Activated CD8-positive, alpha-beta T cell treated with anti-CD3 and anti-CD28 coated beads for 36 hours (primary cell): ENCODE measurements around the gene MCF2L. TPM values are rescaled to one million over a fixed set of nuclear protein-coding genes. Genes with fewer than 3 reads are reported as not detected.

Experiments used
- ATAC-seq: fragments of 200-7000 bp; cut with Tn5 transposase; one replicate; pipeline ENCODE4 v1.10.0; 2021; ENCODE audit warnings: mild to moderate bottlenecking, moderate library complexity
- CTCF ChIA-PET: fragments of 350-600 bp; sonication (Branson Sonifier 250); formaldehyde crosslinking; loops from one replicate; lab custom pipeline; 2021; ENCODE audit warnings: antibody characterized with exemption; lab: Charles Lee
- POLR2A ChIA-PET: fragments of 350-600 bp; sonication (Branson Sonifier 250); formaldehyde crosslinking; loops from one replicate; lab custom pipeline; 2021; ENCODE audit warnings: antibody characterized with exemption; lab: Charles Lee
- DNase-seq: peaks from one replicate; pipeline ENCODE4 v3.0.0-alpha.2; 2020
- H3K27ac Mint-ChIP-seq: one replicate; pipeline ENCODE4 v1.8.0; 2021; ENCODE audit warnings: mild to moderate bottlenecking, mixed read lengths
- H3K27me3 Mint-ChIP-seq: one replicate; pipeline ENCODE4 v1.8.0; 2021; ENCODE audit warnings: mixed read lengths
- H3K36me3 Mint-ChIP-seq: one replicate; pipeline ENCODE4 v1.8.0; 2021; ENCODE audit warnings: low read depth, mixed read lengths
- H3K4me1 Mint-ChIP-seq: one replicate; pipeline ENCODE4 v1.8.0; 2021; ENCODE audit warnings: low read depth, mixed read lengths
- H3K4me3 Mint-ChIP-seq: one replicate; pipeline ENCODE4 v1.8.0; 2021; ENCODE audit warnings: mild to moderate bottlenecking, moderate library complexity, mixed read lengths
- H3K9me3 Mint-ChIP-seq: one replicate; pipeline ENCODE4 v1.8.0; 2021; ENCODE audit warnings: mixed read lengths
- CTCF ChIP-seq: fragments of 200-600 bp; IDR thresholded peaks from one replicate; pipeline ENCODE4 v1.8.0; 2022; ENCODE audit warnings: antibody characterized with exemption, mild to moderate bottlenecking
- intact Hi-C: fragments of 100-400 bp; cut with micrococcal nuclease; formaldehyde crosslinking; loops from one replicate; pipeline ENCODE4 v1.10.0; 2022
- total RNA-seq, 2 experiments: library from RNA; stranded (reverse); gene quantifications; one replicate each; pipeline ENCODE4 v1.2.3, GENCODE V29; 2021

Gene MCF2L
- total RNA-seq, 2 experiments from 2014 or later = 7.6 to 8.9 TPM

DNA sequence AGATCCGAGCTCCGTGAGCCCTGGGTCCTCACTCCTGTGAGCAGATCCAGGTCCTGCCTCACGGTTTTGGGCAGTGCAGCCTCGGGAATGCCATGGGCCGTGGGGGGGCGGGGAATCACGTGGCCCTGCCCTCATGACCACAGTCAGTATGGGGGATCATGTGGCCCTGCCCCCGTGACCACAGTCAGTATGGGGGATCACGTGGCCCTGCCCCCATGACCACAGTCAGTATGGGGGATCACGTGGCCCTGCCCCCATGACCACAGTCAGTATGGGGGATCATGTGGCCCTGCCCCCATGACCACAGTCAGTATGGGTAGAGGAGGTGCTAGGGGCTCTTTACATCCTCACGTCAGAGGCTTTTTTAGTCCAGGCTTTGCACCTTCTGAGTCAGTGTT lies 72.3 kb downstream of the MCF2L start:
- no peak for TF ChIP-seq CTCF
- intact Hi-C loops = no loop called here
- Mint-ChIP-seq H3K4me3 (no peak overlapping the region), H3K27ac (no peak overlapping the region), H3K27me3 (no peaks in the 10 kb centered on the region), H3K36me3 (no peaks in the 10 kb centered on the region), H3K4me1 (no peaks in the 10 kb centered on the region), H3K9me3 (no peaks in the 10 kb centered on the region)
- no peak for ATAC-seq
- CTCF ChIA-PET = no interaction called here
- POLR2A ChIA-PET = no interaction called here
- DNase-seq = no peak

DNA sequence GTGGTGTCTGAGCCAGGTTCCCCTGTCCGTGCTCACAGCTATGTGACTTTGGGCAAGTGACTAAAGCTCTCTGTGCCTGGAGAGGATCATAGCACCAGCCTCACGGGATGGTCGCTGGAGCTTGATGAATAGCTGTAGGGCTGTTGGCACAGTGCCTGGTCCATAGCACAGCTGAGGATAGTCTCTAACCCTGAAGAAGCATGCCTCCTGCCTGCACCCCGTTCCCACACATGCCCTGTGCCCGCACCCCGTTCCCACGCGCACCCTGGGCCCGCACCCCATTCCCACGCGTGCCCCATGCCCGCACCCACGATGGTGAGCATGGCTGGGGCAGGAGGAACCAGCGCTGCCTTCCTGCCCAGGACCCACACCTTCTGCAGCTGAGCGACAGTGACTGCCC lies 72.9 kb downstream of the MCF2L start:
- Mint-ChIP-seq H3K9me3 (no peaks in the 10 kb centered on the region), H3K36me3 (no peaks in the 10 kb centered on the region), H3K4me3 (no peak overlapping the region), H3K4me1 (no peaks in the 10 kb centered on the region), H3K27me3 (no peaks in the 10 kb centered on the region), H3K27ac (no peak overlapping the region)
- intact Hi-C loops = no loop called here
- no peak for ATAC-seq
- DNase-seq = no peak
- no peak for TF ChIP-seq CTCF
- CTCF ChIA-PET = no interaction called here
- POLR2A ChIA-PET = no interaction called here

GRCh38 chr13:113042456-113042855 lies 73.4 kb downstream of the MCF2L start:
- no peak for DNase-seq
- Mint-ChIP-seq H3K27ac (no peak overlapping the region), H3K9me3 (no peaks in the 10 kb centered on the region), H3K36me3 (no peaks in the 10 kb centered on the region), H3K27me3 (no peaks in the 10 kb centered on the region), H3K4me1 (no peaks in the 10 kb centered on the region), H3K4me3 (no peak overlapping the region)
- ChIA-PET CTCF (no interaction called here), POLR2A (no interaction called here)
- intact Hi-C loops = no loop called here
- TF ChIP-seq CTCF = no peak
- no peak for ATAC-seq

GRCh38 chr13:113043001-113043630 lies 74.1 kb downstream of the MCF2L start:
- H3K27ac Mint-ChIP-seq = no peak overlapping the region

DNA sequence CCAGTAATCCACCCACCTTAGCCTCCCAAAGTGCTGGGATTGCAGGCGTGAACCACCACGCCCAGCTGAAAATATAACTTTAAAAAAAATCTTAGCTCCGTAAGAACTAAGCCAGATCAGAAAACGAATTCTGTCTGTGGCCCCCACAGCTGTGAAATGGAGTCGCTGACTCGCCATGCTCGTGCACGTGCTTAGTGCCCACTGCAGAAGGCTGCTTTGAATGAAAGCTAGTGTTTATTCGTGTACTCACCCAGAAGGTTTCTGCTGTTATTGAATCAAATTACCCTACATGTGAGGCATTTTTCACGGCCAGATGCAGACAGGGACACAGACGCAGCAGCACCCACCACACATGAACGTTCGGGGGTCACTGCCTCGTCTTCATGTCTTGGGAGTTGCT lies 74.9 kb downstream of the MCF2L start:
- ChIA-PET CTCF (no interaction called here), POLR2A (no interaction called here)
- ATAC-seq (no peak), DNase-seq (no peak)
- no peak for TF ChIP-seq CTCF
- H3K36me3 Mint-ChIP-seq = no peaks in the 10 kb centered on the region
- intact Hi-C loops = no loop called here
- no peak overlapping the region for H3K4me3 Mint-ChIP-seq
- no peaks in the 10 kb centered on the region for H3K9me3 Mint-ChIP-seq
- H3K27ac Mint-ChIP-seq = no peak overlapping the region
- H3K4me1 Mint-ChIP-seq = no peaks in the 10 kb centered on the region
- no peaks in the 10 kb centered on the region for H3K27me3 Mint-ChIP-seq

More at GRCh38 chr13:113043001-113043630, 74.1 kb downstream of the MCF2L start:
- H3K36me3 Mint-ChIP-seq = no peaks in the 10 kb centered on the region
- no peak for TF ChIP-seq CTCF
- CTCF ChIA-PET = no interaction called here
- POLR2A ChIA-PET = no interaction called here
- no peak overlapping the region for H3K4me3 Mint-ChIP-seq
- ATAC-seq (no peak), DNase-seq (no peak)
- intact Hi-C loops = no loop called here
- H3K27me3 Mint-ChIP-seq = no peaks in the 10 kb centered on the region
- no peaks in the 10 kb centered on the region for H3K9me3 Mint-ChIP-seq
- no peaks in the 10 kb centered on the region for H3K4me1 Mint-ChIP-seq
